ENCODE data around the gene SCML1.
A peak's percentile ranks its signal among the peaks of the same experiment; 100 is the strongest.

The SCML1 gene

GRCh38 chrX:17736856-17737709 is at the start of gene SCML1:
TSS of gene SCML1 (plus strand) at chrX:17737493. CDS start at chrX:17744187, 6,694 bp downstream.
- peak; percentile 98 for DNase-seq

- no peak for DNase-seq
Observed at GRCh38 chrX:17687648-17688047, 49.6 kb upstream of the SCML1 start.

- peak; percentile 78 for DNase-seq
Observed at GRCh38 chrX:17689971-17690409, 47.3 kb upstream of the SCML1 start.

- peak; percentile 15 for DNase-seq
Observed at GRCh38 chrX:17692709-17693346, 44.5 kb upstream of the SCML1 start.

- no peak for DNase-seq
Observed at GRCh38 chrX:17697191-17697590, 40.1 kb upstream of the SCML1 start.

GRCh38 chrX:17700976-17701375 is 36.3 kb upstream of the SCML1 start:
- DNase-seq = no peak

- DNase-seq = no peak
Observed at GRCh38 chrX:17703201-17703600, 34.1 kb upstream of the SCML1 start.

- no peak for DNase-seq
Observed at GRCh38 chrX:17705211-17705610, 32.1 kb upstream of the SCML1 start.

GRCh38 chrX:17706676-17707075 is 30.6 kb upstream of the SCML1 start:
- DNase-seq = no peak

GRCh38 chrX:17707731-17708130 is 29.6 kb upstream of the SCML1 start:
- DNase-seq = no peak

GRCh38 chrX:17710871-17711301 is 26.4 kb upstream of the SCML1 start:
- DNase-seq = no peak

- no peak for DNase-seq
Observed at GRCh38 chrX:17713288-17713687, 24.0 kb upstream of the SCML1 start.

- no peak for DNase-seq
Observed at GRCh38 chrX:17718649-17719165, 18.6 kb upstream of the SCML1 start.

GRCh38 chrX:17719711-17720110 is 17.6 kb upstream of the SCML1 start:
- DNase-seq = no peak

GRCh38 chrX:17721715-17722114 is 15.6 kb upstream of the SCML1 start:
- DNase-seq = no peak

GRCh38 chrX:17725181-17725580 is 12.1 kb upstream of the SCML1 start:
- no peak for DNase-seq

- no peak for DNase-seq
Observed at GRCh38 chrX:17732138-17732783, 5.0 kb upstream of the SCML1 start.

- DNase-seq = no peak
Observed at GRCh38 chrX:17735406-17735805, 1.9 kb upstream of the SCML1 start.

GRCh38 chrX:17736478-17736855 is 826 bp upstream of the SCML1 start:
- DNase-seq = no peak

GRCh38 chrX:17737710-17737985 is 355 bp downstream of the SCML1 start:
- peak; percentile 37 for DNase-seq

- peak; percentile 16 for DNase-seq
Observed at GRCh38 chrX:17737986-17738713, 857 bp downstream of the SCML1 start.

GRCh38 chrX:17738737-17739535 is 1.6 kb downstream of the SCML1 start:
- no peak for DNase-seq

Data from NCI-H1092 (cell line).